IMR-90 (cell line): ENCODE measurements around the gene RIPOR3. TPM values are rescaled to one million over a fixed set of nuclear protein-coding genes. Genes with fewer than 3 reads are reported as not detected.

ENCODE experiments used
- ATAC-seq: fragments of 200-7000 bp; cut with Tn5 transposase; 2 replicates; pipeline ENCODE4 v1.9.1; 2020; ENCODE audit warnings: low read depth, mild to moderate bottlenecking, moderate library complexity
- BruUV-seq: library from RNA; stranded (reverse); fragments of 400-500 nt; replicated peaks from 2 replicates; lab custom pipeline; 2021; lab: Mats Ljungman, UMichigan
- CTCF ChIA-PET: fragments of 300-600 bp; formaldehyde crosslinking; extraction: SDS; loops from one replicate; lab custom pipeline; 2021; ENCODE audit warnings: antibody characterized with exemption; lab: Yijun Ruan, JAX
- POLR2A ChIA-PET: fragments of 300-600 bp; sonication (Branson Sonifier 250); formaldehyde crosslinking; loops from one replicate; lab custom pipeline; 2022; ENCODE audit warnings: antibody characterized with exemption; ENCODE audit not compliant: unreplicated experiment; lab: Charles Lee
- DNase-seq: peaks from one replicate; pipeline ENCODE4 v3.0.0; 2013
- H2AFZ ChIP-seq: replicated peaks from 2 replicates; pipeline ENCODE3; 2013; ENCODE audit warnings: low read length, mild to moderate bottlenecking; ENCODE audit not compliant: poor library complexity
- H2AK5ac ChIP-seq: 2 replicates; pipeline ENCODE4 v1.6.1; 2013; ENCODE audit warnings: low read depth, low read length, inconsistent platforms
- H2AK9ac ChIP-seq: replicated peaks from 2 replicates; pipeline ENCODE3; 2013; ENCODE audit warnings: mild to moderate bottlenecking, low read depth, low read length, moderate library complexity; ENCODE audit not compliant: poor library complexity
- H2BK120ac ChIP-seq: 2 replicates; pipeline ENCODE4 v1.6.1; 2013; ENCODE audit warnings: low read depth, low read length, inconsistent platforms
- H2BK15ac ChIP-seq: 3 replicates; pipeline ENCODE4 v1.6.1; 2013; ENCODE audit warnings: low read depth, low read length, inconsistent platforms
- H2BK20ac ChIP-seq: 2 replicates; pipeline ENCODE4 v1.6.1; 2013; ENCODE audit warnings: low read depth, mild to moderate bottlenecking, inconsistent platforms, low read length, moderate library complexity
- H2BK5ac ChIP-seq: 2 replicates; pipeline ENCODE4 v1.6.1; 2013; ENCODE audit warnings: mild to moderate bottlenecking, low read depth, low read length, inconsistent platforms; ENCODE audit not compliant: poor library complexity, severe bottlenecking
- H3K14ac ChIP-seq: replicated peaks from 2 replicates; pipeline ENCODE4 v1.6.1; 2013; ENCODE audit warnings: low read depth, low read length, inconsistent platforms
- H3K18ac ChIP-seq: 2 replicates; pipeline ENCODE4 v1.6.1; 2013; ENCODE audit warnings: low read depth, low read length, control low read depth
- H3K23ac ChIP-seq: 2 replicates; pipeline ENCODE4 v1.6.1; 2013; ENCODE audit warnings: low read depth, low read length, inconsistent platforms
- H3K27ac ChIP-seq: 2 replicates; pipeline ENCODE4 v1.5.1; 2013; ENCODE audit warnings: mild to moderate bottlenecking, control low read depth, low read length; ENCODE audit not compliant: insufficient read depth
- H3K27me3 ChIP-seq: 2 replicates; pipeline ENCODE4 v1.6.1; 2013; ENCODE audit warnings: low read length; ENCODE audit not compliant: control insufficient read depth, insufficient read depth
- H3K36me3 ChIP-seq: 2 replicates; pipeline ENCODE4 v1.6.1; 2013; ENCODE audit warnings: low read length, mixed read lengths; ENCODE audit not compliant: control insufficient read depth, insufficient read depth
- H3K4ac ChIP-seq: 2 replicates; pipeline ENCODE4 v1.6.1; 2013; ENCODE audit warnings: low read depth, low read length, inconsistent platforms
- H3K4me1 ChIP-seq: 2 replicates; pipeline ENCODE4 v1.6.1; 2013; ENCODE audit warnings: low read length, mixed read lengths; ENCODE audit not compliant: control insufficient read depth, insufficient read depth
- H3K4me2 ChIP-seq: 2 replicates; pipeline ENCODE4 v1.6.1; 2013; ENCODE audit warnings: low read depth, mild to moderate bottlenecking, control low read depth, low read length, moderate library complexity
- H3K4me3 ChIP-seq: 2 replicates; pipeline ENCODE4 v1.5.1; 2013; ENCODE audit warnings: low read depth, mild to moderate bottlenecking, control low read depth, low read length, moderate library complexity; ENCODE audit not compliant: insufficient read depth
- H3K56ac ChIP-seq: 2 replicates; pipeline ENCODE4 v1.6.1; 2013; ENCODE audit warnings: low read length, inconsistent platforms; ENCODE audit not compliant: insufficient read depth; ENCODE audit errors: extremely low read depth
- H3K79me1 ChIP-seq, 2 experiments: 2 replicates each; pipeline ENCODE4 v1.6.1; 2013; ENCODE audit warnings: low read length in 2 of 2, inconsistent platforms in 1 of 2, low read depth in 1 of 2
- H3K9ac ChIP-seq: 2 replicates; pipeline ENCODE4 v1.6.1; 2013; ENCODE audit warnings: low read depth, low read length, control low read depth
- H3K9me1 ChIP-seq: 2 replicates; pipeline ENCODE4 v1.6.1; 2013; ENCODE audit warnings: low read length, inconsistent platforms; ENCODE audit not compliant: insufficient read depth
- H3K9me3 ChIP-seq: 2 replicates; pipeline ENCODE4 v1.6.1; 2013; ENCODE audit warnings: low read length; ENCODE audit not compliant: control insufficient read depth, insufficient read depth
- H4K20me1 ChIP-seq: 2 replicates; pipeline ENCODE4 v1.6.1; 2013; ENCODE audit warnings: low read length, inconsistent platforms; ENCODE audit not compliant: insufficient read depth
- H4K5ac ChIP-seq: 2 replicates; pipeline ENCODE4 v1.6.1; 2013; ENCODE audit warnings: mild to moderate bottlenecking, low read depth, low read length, control low read depth
- H4K8ac ChIP-seq, 2 experiments: 2 replicates each; pipeline ENCODE4 v1.6.1; 2013; ENCODE audit warnings: low read depth in 2 of 2, low read length in 2 of 2, control low read depth in 1 of 2, inconsistent platforms in 1 of 2
- H4K91ac ChIP-seq: 2 replicates; pipeline ENCODE4 v1.6.1; 2013; ENCODE audit warnings: low read depth, low read length, inconsistent platforms; ENCODE audit not compliant: insufficient read depth
- BHLHE40 ChIP-seq: fragments of 150-350 bp; IDR thresholded peaks from 2 replicates; pipeline ENCODE4 v1.6.1; 2016; ENCODE audit warnings: mild to moderate bottlenecking, low read depth, low read length
- CEBPB ChIP-seq: IDR thresholded peaks from 2 replicates; pipeline ENCODE4 v1.6.1; 2012; ENCODE audit warnings: low read depth, low read length, improper control_type of control experiment
- CHD1 ChIP-seq: IDR thresholded peaks from 2 replicates; pipeline ENCODE4 v1.6.1; 2012; ENCODE audit warnings: low read depth, low read length, improper control_type of control experiment
- ELK1 ChIP-seq: fragments of 150-350 bp; IDR thresholded peaks from 2 replicates; pipeline ENCODE4 v1.6.1; 2016; ENCODE audit warnings: low read depth, mild to moderate bottlenecking, low read length, moderate library complexity, borderline replicate concordance
- FOS ChIP-seq: fragments of 150-350 bp; IDR thresholded peaks from 2 replicates; pipeline ENCODE4 v1.6.1; 2016; ENCODE audit warnings: low read depth, low read length
- MAFK ChIP-seq: IDR thresholded peaks from 2 replicates; pipeline ENCODE4 v1.6.1; 2012; ENCODE audit warnings: low read depth, low read length, improper control_type of control experiment
- MAZ ChIP-seq: IDR thresholded peaks from 2 replicates; pipeline ENCODE4 v1.6.1; 2012; ENCODE audit warnings: low read depth, mild to moderate bottlenecking, low read length, improper control_type of control experiment, moderate library complexity, borderline replicate concordance
- MXI1 ChIP-seq: IDR thresholded peaks from 2 replicates; pipeline ENCODE4 v1.6.1; 2012; ENCODE audit warnings: low read depth, mild to moderate bottlenecking, low read length, moderate library complexity, borderline replicate concordance
- NFE2L2 ChIP-seq: fragments of 150-350 bp; IDR thresholded peaks from 2 replicates; pipeline ENCODE4 v1.6.1; 2016; ENCODE audit warnings: low read depth, mild to moderate bottlenecking, low read length
- POLR2A ChIP-seq: IDR thresholded peaks from 2 replicates; pipeline ENCODE4 v1.6.1; 2012; ENCODE audit warnings: mild to moderate bottlenecking, low read depth, low read length
- RAD21 ChIP-seq: IDR thresholded peaks from 2 replicates; pipeline ENCODE4 v1.6.1; 2012; ENCODE audit warnings: low read length, improper control_type of control experiment
- RFX5 ChIP-seq: IDR thresholded peaks from 2 replicates; pipeline ENCODE4 v1.8.0; 2012; ENCODE audit warnings: low read depth, mild to moderate bottlenecking, low read length, moderate library complexity
- SMC3 ChIP-seq: fragments of 150-350 bp; IDR thresholded peaks from 2 replicates; pipeline ENCODE4 v1.6.1; 2016; ENCODE audit warnings: low read depth, mild to moderate bottlenecking, antibody characterized with exemption, low read length, moderate library complexity
- WGBS, 2 experiments: methylation state at CpG; one replicate each; pipeline versions ENCODE4 v1.1.5 to v1.1.7; 2013; ENCODE audit warnings: missing lambda C conversion rate in 2 of 2; ENCODE audit not compliant: insufficient read length in 1 of 2; ENCODE audit errors: extremely low coverage in 2 of 2; 5-methylcytosine and 5-hydroxymethylcytosine counted together
- dilution Hi-C: fragments of 300-500 bp; cut with HindIII; formaldehyde crosslinking; loops from one replicate; pipeline ENCODE4 v1.14.3; 2018; ENCODE audit warnings: low sequenced_read_pairs; ENCODE audit not compliant: unreplicated experiment
- in situ Hi-C: fragments of 300-500 bp; cut with MboI; formaldehyde crosslinking; loops from 3 replicates; pipeline ENCODE4 v1.14.3; 2019; ENCODE audit warnings: low sequenced_read_pairs, inconsistent platforms, mixed read lengths
- intact Hi-C: fragments of 100-400 bp; cut with micrococcal nuclease; formaldehyde crosslinking; loops from 2 replicates; pipeline ENCODE4 v1.10.0; 2022
- polyA plus RNA-seq, 3 experiments: library from polyadenylated mRNA; depleted of rRNA; stranded (reverse); fragments of >200 nt; gene quantifications; 2 replicates each; pipeline ENCODE4 v1.2.3, GENCODE V29; 2012; ENCODE audit warnings: low replicate concordance in 1 of 3
- total RNA-seq: library from RNA; depleted of rRNA; stranded (reverse); fragments of >200 nt; gene quantifications from 2 replicates; pipeline ENCODE4 v1.2.3, GENCODE V29; 2012

Gene RIPOR3
- total and polyA plus RNA-seq, 2 of the 4 experiments (the other 2 are of a cell fraction): 0.54 to 1.7 TPM

GRCh38 chr20:50627747-50628146 is 63.6 kb downstream of the RIPOR3 start:
- DNase-seq: no peak
- 0 out of 2 replicates have a peak overlapping the region, but pooled peaks have one; percentile 10 for H2AK5ac ChIP-seq
- no peak overlapping the region for H4K8ac ChIP-seq
- H3K4me3 ChIP-seq: no peak overlapping the region
- no peaks in the 10 kb centered on the region; the same call in 1 of the 2 replicates for H4K20me1 ChIP-seq
- dilution Hi-C loops (no loop called here), in situ Hi-C loops (no loop called here), intact Hi-C loops (no loop called here)
- ChIA-PET POLR2A (no interaction called here), CTCF (no interaction called here)
- peaks cover under 1% of the 10 kb centered on the region; the same call in 1 of the 2 replicates for H3K36me3 ChIP-seq
- H3K4ac ChIP-seq: peak overlapping the region; percentile 50
- H3K27me3 ChIP-seq: no peaks in the 10 kb centered on the region
- peak overlapping the region; percentile 0; the same call in 1 of the 2 replicates for H2BK120ac ChIP-seq
- H2BK20ac ChIP-seq: no peak overlapping the region
- peaks cover 5% of the 10 kb centered on the region; the same call in 1 of the 2 replicates for H3K4me1 ChIP-seq
- H2BK15ac ChIP-seq: no peak overlapping the region; the same call in 2 of the 3 replicates
- no peak overlapping the region for H3K27ac ChIP-seq
- no peak overlapping the region for H3K18ac ChIP-seq
- H2AK9ac ChIP-seq: no peak overlapping the region
- H4K91ac ChIP-seq: peak overlapping the region; percentile 9; the same call in 1 of the 2 replicates
- H4K5ac ChIP-seq: no peak overlapping the region
- no peak overlapping the region for H3K56ac ChIP-seq
- no peaks in the 10 kb centered on the region; the same call in 1 of the 2 replicates for H3K9me1 ChIP-seq
- H2AFZ ChIP-seq: no peak overlapping the region
- TF ChIP-seq FOS (no peak), BHLHE40 (no peak), POLR2A (no peak), MAZ (no peak), SMC3 (no peak), RAD21 (no peak), ELK1 (no peak), MXI1 (no peak), NFE2L2 (no peak), CEBPB (no peak), CHD1 (no peak), RFX5 (no peak), MAFK (no peak)
- no peak overlapping the region for H3K23ac ChIP-seq
- no peak overlapping the region for H3K14ac ChIP-seq
- 0% methylated on average over 1 of the region's 9 CpGs; no CpG with 5 or more reads in 1 of the 2 experiments for WGBS, 2 experiments
- H3K9ac ChIP-seq: no peak overlapping the region
- H3K79me1 ChIP-seq: peaks cover 4 to 20% of the 10 kb centered on the region in 2 experiments; a peak in 2 of 4 replicates
- H3K9me3 ChIP-seq: no peaks in the 10 kb centered on the region
- H3K4me2 ChIP-seq: no peak overlapping the region
- no peak for ATAC-seq
- no peak overlapping the region for H2BK5ac ChIP-seq
- no TSS peak for BruUV-seq
